Spleen (tissue), 11 donors: ENCODE measurements around the gene SLC7A10. TPM values are rescaled to one million over a fixed set of nuclear protein-coding genes. Genes with fewer than 3 reads are reported as not detected.
A peak's percentile ranks its signal among the peaks of the same experiment; 100 is the strongest.

ENCODE experiments used
- DNase-seq: peaks from one replicate; pipeline ENCODE4 v3.0.0-alpha.2; 2020
- H3K27ac ChIP-seq, 8 donors: fragments of 200-600 bp; sonication (generic) in 7 of 8; 1 replicate in 4 of 8; 2 replicates in 4 of 8; pipeline versions ENCODE4 v1.5.0 to v1.8.0; 2016 to 2021; ENCODE audit warnings: inconsistent platforms in 4 of 8, mild to moderate bottlenecking in 4 of 8, moderate library complexity in 1 of 8
- H3K27me3 ChIP-seq, 7 donors: fragments of 200-600 bp; sonication (generic) in 6 of 7; replicated peaks in 1 of 7; 1 replicate in 4 of 7; 2 replicates in 3 of 7; pipeline versions ENCODE4 v1.5.0 to v1.8.0; 2016 to 2021; ENCODE audit warnings: inconsistent platforms in 3 of 7, mild to moderate bottlenecking in 1 of 7
- H3K36me3 ChIP-seq, 6 donors: fragments of 200-600 bp; sonication (generic) in 5 of 6; 1 replicate in 4 of 6; 2 replicates in 2 of 6; pipeline versions ENCODE4 v1.5.0 to v1.8.0; 2016 to 2021; ENCODE audit warnings: inconsistent platforms in 2 of 6
- H3K4me1 ChIP-seq, 6 donors: fragments of 200-600 bp; sonication (generic) in 5 of 6; 1 replicate in 3 of 6; 2 replicates in 3 of 6; pipeline versions ENCODE4 v1.5.0 to v1.8.0; 2016 to 2021; ENCODE audit warnings: inconsistent platforms in 3 of 6
- H3K4me3 ChIP-seq, 8 donors: fragments of 200-600 bp; sonication (generic) in 7 of 8; 1 replicate in 4 of 8; 2 replicates in 4 of 8; pipeline versions ENCODE4 v1.5.0 to v1.8.0; 2016 to 2021; ENCODE audit warnings: inconsistent platforms in 4 of 8, mild to moderate bottlenecking in 4 of 8, moderate library complexity in 2 of 8
- H3K9me3 ChIP-seq, 8 donors: fragments of 200-600 bp; sonication (generic) in 7 of 8; 1 replicate in 4 of 8; 2 replicates in 4 of 8; pipeline versions ENCODE4 v1.5.0 to v1.8.0; 2016 to 2021; ENCODE audit warnings: inconsistent platforms in 4 of 8
- CTCF ChIP-seq, 11 experiments: fragments of 200-600 bp in 7 of 11; fragments of 450-650 bp in 4 of 11; sonication (generic) in 4 of 11; IDR thresholded peaks in 8 of 11; conservative IDR thresholded peaks in 3 of 11; 1 replicate in 7 of 11; 2 replicates in 4 of 11; pipeline versions ENCODE4 v1.4.0 to v1.8.0; 2016 to 2021; ENCODE audit warnings: antibody characterized with exemption in 11 of 11, inconsistent platforms in 4 of 11, mild to moderate bottlenecking in 1 of 11
- POLR2A ChIP-seq, 3 donors: fragments of 450-650 bp; IDR thresholded peaks; one replicate each; pipeline ENCODE4 v1.5.1; 2017; ENCODE audit warnings: antibody characterized with exemption in 3 of 3, mild to moderate bottlenecking in 1 of 3
- POLR2AphosphoS5 ChIP-seq, 3 donors: sonication (generic); formaldehyde crosslinking; IDR thresholded peaks; one replicate each; pipeline ENCODE4 v1.5.1; 2017; ENCODE audit warnings: antibody characterized with exemption in 3 of 3
- WGBS, 5 donors: extraction: QIAGEN DNeasy Blood & Tissue Kit in 3 of 5; methylation state at CpG; one replicate each; pipeline versions ENCODE4 v1.1.5 to v1.1.7; 2013 to 2018; 5-methylcytosine and 5-hydroxymethylcytosine counted together
- intact Hi-C: fragments of 100-400 bp; cut with DNase I; formaldehyde crosslinking; loops from one replicate; pipeline ENCODE4 v1.15.0; 2023; ENCODE audit warnings: low total_unique reads
- polyA plus RNA-seq, 3 donors: library from polyadenylated mRNA; stranded (reverse); fragments of 200-250 nt; gene quantifications; one replicate each; pipeline ENCODE4 v1.2.1, GENCODE V29; 2013
- total RNA-seq, 7 donors: library from RNA; depleted of rRNA in 3 of 7; stranded (reverse); fragments of >200 nt in 3 of 7; fragmentation: NEBNext Ultra II Directional in 4 of 7; extraction: Animal tissue kit (Norgen Biotek cat#: 25700) in 4 of 7; gene quantifications; one replicate each; pipeline versions ENCODE4 v1.1.0 to v1.2.1, GENCODE V29; 2016 to 2021
- donor health status: healthy with polysubstance abuse.
- donor health status: DM: no; HTN: no; CAD: no; lungs with moderate emphysema.
- donor health status: DM: no; HTN: no; CAD: no.
- donor health status: Bipolar disorder and iron deficiency.
- donor health status: healthy.
- donor health status: DM: no; HTN: no; CAD: no.
- donor health status: DM: yes; HTN: yes; CAD: no.

The SLC7A10 gene
- total and polyA plus RNA-seq, 10 donors: 0.06 to 0.37 (median 0.19) TPM; not detected in 6

DNA sequence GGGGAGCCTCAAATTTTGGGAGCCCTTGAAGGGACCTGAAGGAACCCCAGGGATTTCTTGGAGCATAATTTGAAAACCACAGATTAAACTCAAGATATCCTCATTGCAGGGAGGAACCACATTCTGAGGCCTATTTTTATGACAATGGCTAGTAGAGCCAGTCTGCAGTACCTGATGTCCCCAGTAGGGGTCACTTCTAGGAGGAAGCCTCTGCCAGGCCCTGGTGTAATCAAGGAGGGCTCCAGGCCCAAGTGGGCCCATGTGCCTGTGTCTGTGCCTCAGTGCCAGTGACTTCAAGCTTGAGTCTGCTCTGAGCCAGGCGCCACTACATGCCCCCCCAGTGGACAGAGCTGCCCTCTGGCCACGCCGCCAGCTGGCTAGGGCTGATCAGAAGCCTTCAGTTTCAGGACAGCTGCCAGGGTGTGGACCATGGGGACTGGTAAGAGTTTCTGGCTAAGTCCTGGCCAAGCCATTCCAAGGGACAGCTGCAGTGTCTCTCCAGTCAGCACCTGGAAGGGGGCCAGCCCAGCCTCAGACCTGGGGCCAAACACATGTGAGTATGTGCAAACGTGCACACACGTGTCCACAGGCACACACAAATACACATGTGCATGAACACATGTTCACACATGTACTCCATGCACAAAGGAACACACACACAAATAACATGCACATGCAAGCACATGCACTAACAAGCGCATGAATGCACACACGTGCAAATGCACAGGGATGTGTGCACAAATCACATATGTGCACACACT is 20.5 kb upstream of the SLC7A10 start:
- DNase-seq: peak; percentile 73
- 75 to 91% (median 78%) methylated on average over 4 to 7 of the region's 7 CpGs for WGBS, 5 donors
- peaks cover 0 to 17% (median 0%) of the 10 kb centered on the region in 7 donors for H3K27me3 ChIP-seq

DNA sequence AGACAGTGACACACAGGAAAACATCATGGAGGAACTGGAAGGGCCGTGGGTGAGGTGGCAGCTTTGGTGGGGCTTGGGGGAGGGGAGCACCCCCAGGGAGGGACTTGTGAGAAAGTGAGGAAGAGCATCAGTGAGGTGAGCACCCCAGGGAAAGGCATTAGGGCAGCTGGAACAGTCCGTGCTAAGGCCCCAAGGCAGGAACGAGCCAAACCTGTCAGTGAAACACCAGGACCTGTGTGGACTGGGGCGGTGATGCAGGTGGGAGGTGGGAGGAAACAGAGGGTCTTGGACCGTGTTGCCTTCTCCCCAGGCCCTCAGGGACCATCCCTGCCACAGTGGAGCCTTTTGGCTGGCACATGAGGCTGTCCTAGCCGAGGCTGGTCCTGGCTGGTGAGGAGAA is 17.3 kb upstream of the SLC7A10 start:
- peak; percentile 50 for DNase-seq
- TF ChIP-seq POLR2AphosphoS5 (IDR thresholded peaks at IDR 0.05) (no peak), CTCF (IDR thresholded peaks at IDR 0.05 in 8 of 11, conservative IDR thresholded peaks at IDR 0.05 in 3 of 11) (no peak), POLR2A (IDR thresholded peaks at IDR 0.05) (no peak)
- Histone ChIP-seq H3K27ac (no peak overlapping the region), H3K4me1 (peaks cover 0 to 27% (median 10%) of the 10 kb centered on the region in 6 donors), H3K36me3 (no peaks in the 10 kb centered on the region), H3K4me3 (no peak overlapping the region), H3K27me3 (peaks cover 0 to 25% (median 0%) of the 10 kb centered on the region in 7 donors), H3K9me3 (peaks cover 0 to 14% (median 11%) of the 10 kb centered on the region in 8 donors)
- WGBS, 5 donors: 64 to 73% (median 72%) methylated on average over 5 to 6 of the region's 6 CpGs
- intact Hi-C loops: no loop called here

More for the DNA sequence above, 20.5 kb upstream of the SLC7A10 start:
- peaks cover 0 to 14% (median 11%) of the 10 kb centered on the region in 8 donors for H3K9me3 ChIP-seq
- no peak for TF ChIP-seq POLR2A (IDR thresholded peaks at IDR 0.05)
- TF ChIP-seq POLR2AphosphoS5 (IDR thresholded peaks at IDR 0.05): no peak
- TF ChIP-seq CTCF (IDR thresholded peaks at IDR 0.05 in 8 of 11, conservative IDR thresholded peaks at IDR 0.05 in 3 of 11): peak in 8 of 11 experiments; percentile 25 to 75 (median 56)
- no peak overlapping the region for H3K27ac ChIP-seq
- H3K4me3 ChIP-seq: no peak overlapping the region
- intact Hi-C loops: no loop called here
- peaks cover 3 to 37% (median 22%) of the 10 kb centered on the region in 6 donors for H3K4me1 ChIP-seq
- H3K36me3 ChIP-seq: no peaks in the 10 kb centered on the region

DNA sequence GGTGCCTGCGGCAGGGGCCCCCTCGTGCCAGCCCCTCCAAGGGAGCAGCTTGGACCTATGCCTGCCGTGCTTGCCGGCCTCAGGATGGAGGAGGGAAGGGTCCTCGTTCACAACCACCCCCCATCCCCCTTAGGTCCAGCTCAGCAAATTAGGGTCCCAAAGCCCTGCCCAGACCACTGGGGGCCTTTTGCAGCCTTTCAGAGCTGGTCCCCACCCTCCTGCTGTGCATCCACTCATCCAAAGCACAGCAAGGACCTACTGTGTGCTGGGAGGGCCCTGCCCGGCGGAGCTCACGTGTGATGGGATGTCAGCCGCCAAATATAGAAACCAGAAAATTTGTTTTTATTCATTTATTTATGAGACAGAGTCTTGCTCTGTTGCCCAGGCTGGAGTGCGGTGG is 16.5 kb upstream of the SLC7A10 start:
- WGBS, 5 donors: 71 to 88% (median 79%) methylated on average over 6 to 10 of the region's 10 CpGs
- peaks cover 0 to 25% (median 0%) of the 10 kb centered on the region in 7 donors for H3K27me3 ChIP-seq

More for the DNA sequence above, 16.5 kb upstream of the SLC7A10 start:
- no peaks in the 10 kb centered on the region for H3K36me3 ChIP-seq
- no peak for TF ChIP-seq CTCF (IDR thresholded peaks at IDR 0.05 in 8 of 11, conservative IDR thresholded peaks at IDR 0.05 in 3 of 11)
- no peak for TF ChIP-seq POLR2A (IDR thresholded peaks at IDR 0.05)
- no peak for TF ChIP-seq POLR2AphosphoS5 (IDR thresholded peaks at IDR 0.05)
- intact Hi-C loops: no loop called here
- no peak overlapping the region for H3K27ac ChIP-seq
- H3K4me3 ChIP-seq: no peak overlapping the region
- no peak for DNase-seq
- peaks cover 0 to 14% (median 11%) of the 10 kb centered on the region in 8 donors for H3K9me3 ChIP-seq
- H3K4me1 ChIP-seq: peaks cover 0 to 24% (median 9%) of the 10 kb centered on the region in 6 donors
